Measurements from ENCODE around the gene ABCA9. TPM values are rescaled to one million over a fixed set of nuclear protein-coding genes. Genes with fewer than 3 reads are reported as not detected.
A peak's percentile ranks its signal among the peaks of the same experiment; 100 is the strongest.

The ABCA9 gene
- total and polyA plus RNA-seq, 3 donors from 2014 or later = 5.0 to 13.8 (median 12.7) TPM

DNA sequence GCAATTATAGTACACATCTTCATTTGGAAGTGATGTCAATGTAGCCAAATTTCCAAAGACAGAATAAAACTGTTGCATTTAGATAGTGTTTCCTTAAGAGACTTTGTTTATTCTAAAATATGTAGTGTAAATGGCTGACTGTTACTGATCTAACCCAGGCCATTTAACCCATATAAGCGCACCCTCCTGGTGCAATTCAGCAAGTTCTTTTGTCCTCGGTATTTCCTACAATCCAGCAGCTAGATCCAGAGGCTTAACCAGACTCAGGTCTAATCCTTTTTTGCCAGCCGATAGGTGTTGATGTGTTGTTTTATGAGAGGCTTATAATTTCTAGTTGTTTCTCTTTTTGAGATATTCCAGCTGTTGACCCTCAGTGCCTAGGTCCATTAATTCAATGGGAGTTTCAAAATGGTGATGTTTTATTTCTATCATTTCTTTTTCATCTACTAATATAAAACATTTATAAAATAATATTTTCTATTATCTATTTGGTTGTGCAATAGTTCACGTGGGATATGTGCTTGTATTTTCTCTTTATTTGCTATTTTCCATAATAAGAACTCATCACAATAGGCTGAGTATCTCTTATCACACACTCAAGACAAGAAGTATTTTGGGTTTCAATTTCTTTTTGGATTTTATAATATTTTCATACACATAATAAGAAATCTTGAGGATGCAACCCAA, 14.5 kb downstream of the ABCA9 start:
- 73 to 74% methylated on average over 4 of the region's 4 CpGs for WGBS, 2 donors
- Histone ChIP-seq H3K27me3 (no peaks in the 10 kb centered on the region), H3K27ac (peak overlapping the region; percentile 41 to 75), H3K36me3 (ENCODE audit: low read depth, missing control alignments) (no peaks in the 10 kb centered on the region), H3K4me3 (no peak overlapping the region), H3K9me3 (no peaks in the 10 kb centered on the region), H3K4me1 (peaks cover 41% of the 10 kb centered on the region)
- no peak for DNase-seq
- TF ChIP-seq, protein P1, sequence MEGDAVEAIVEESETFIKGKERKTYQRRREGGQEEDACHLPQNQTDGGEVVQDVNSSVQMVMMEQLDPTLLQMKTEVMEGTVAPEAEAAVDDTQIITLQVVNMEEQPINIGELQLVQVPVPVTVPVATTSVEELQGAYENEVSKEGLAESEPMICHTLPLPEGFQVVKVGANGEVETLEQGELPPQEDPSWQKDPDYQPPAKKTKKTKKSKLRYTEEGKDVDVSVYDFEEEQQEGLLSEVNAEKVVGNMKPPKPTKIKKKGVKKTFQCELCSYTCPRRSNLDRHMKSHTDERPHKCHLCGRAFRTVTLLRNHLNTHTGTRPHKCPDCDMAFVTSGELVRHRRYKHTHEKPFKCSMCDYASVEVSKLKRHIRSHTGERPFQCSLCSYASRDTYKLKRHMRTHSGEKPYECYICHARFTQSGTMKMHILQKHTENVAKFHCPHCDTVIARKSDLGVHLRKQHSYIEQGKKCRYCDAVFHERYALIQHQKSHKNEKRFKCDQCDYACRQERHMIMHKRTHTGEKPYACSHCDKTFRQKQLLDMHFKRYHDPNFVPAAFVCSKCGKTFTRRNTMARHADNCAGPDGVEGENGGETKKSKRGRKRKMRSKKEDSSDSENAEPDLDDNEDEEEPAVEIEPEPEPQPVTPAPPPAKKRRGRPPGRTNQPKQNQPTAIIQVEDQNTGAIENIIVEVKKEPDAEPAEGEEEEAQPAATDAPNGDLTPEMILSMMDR (IDR thresholded peaks at IDR 0.05) = no peak
- TF ChIP-seq POLR2A (IDR thresholded peaks at IDR 0.05) = no peak
- intact Hi-C loops (cut with DNase I; ENCODE audit: low total_unique reads) = no loop called here

DNA sequence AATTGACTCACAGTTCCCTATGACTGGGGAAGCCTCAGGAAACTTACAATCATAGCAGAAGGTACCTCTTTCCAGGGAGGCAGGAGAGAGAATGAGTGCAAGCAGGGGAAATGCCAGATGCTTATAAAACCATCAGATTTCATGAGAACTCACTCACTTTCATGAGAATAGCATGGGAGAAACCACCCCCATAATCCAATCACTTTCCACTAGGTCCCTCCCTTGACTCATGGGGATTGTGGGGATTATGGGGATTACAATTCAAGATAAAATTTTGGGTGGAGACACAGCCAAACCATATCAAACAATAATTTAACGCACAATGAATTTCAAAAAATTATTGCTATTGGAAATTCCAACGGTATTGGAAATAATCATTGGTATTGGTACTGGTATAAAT, 15.1 kb downstream of the ABCA9 start:
- no peak overlapping the region for H3K4me3 ChIP-seq
- no peaks in the 10 kb centered on the region for H3K27me3 ChIP-seq
- peak overlapping the region; percentile 41 to 75 for H3K27ac ChIP-seq
- H3K4me1 ChIP-seq = peaks cover 35% of the 10 kb centered on the region
- no peaks in the 10 kb centered on the region for H3K36me3 ChIP-seq (ENCODE audit: low read depth, missing control alignments)
- H3K9me3 ChIP-seq = no peaks in the 10 kb centered on the region
- 94% methylated on average over 2 of the region's 2 CpGs for WGBS, 2 donors
- no peak for DNase-seq
- intact Hi-C loops (cut with DNase I; ENCODE audit: low total_unique reads) = no loop called here
- TF ChIP-seq POLR2A (IDR thresholded peaks at IDR 0.05) = no peak
- TF ChIP-seq, protein P1 (IDR thresholded peaks at IDR 0.05) = no peak

DNA sequence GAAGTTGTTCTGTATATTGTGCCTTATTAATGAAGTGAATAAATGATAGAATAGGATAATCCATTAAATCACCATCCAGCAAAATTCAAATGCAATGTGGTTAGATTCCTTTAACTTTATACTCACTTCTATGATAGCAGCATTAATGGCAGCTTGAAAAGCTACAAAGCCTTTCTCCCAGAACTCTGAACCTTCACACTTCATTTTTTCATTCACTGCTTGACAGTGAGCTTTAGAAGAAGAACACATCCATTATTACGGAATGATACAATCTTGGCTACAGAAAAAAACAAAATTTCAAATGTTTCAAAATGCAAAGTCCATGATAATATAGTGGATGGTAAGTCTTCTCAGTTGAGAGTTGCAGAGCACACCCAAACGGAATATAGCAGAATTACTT, 16.4 kb downstream of the ABCA9 start:
- H3K4me1 ChIP-seq = peaks cover 28% of the 10 kb centered on the region
- no peak for DNase-seq
- H3K9me3 ChIP-seq = no peaks in the 10 kb centered on the region
- intact Hi-C loops (cut with DNase I; ENCODE audit: low total_unique reads) = no loop called here
- peak overlapping the region; percentile 53 to 74 for H3K27ac ChIP-seq
- H3K4me3 ChIP-seq = no peak overlapping the region
- TF ChIP-seq, protein P1 (IDR thresholded peaks at IDR 0.05) = no peak
- no peak for TF ChIP-seq POLR2A (IDR thresholded peaks at IDR 0.05)
- no peaks in the 10 kb centered on the region for H3K27me3 ChIP-seq
- H3K36me3 ChIP-seq (ENCODE audit: low read depth, missing control alignments) = no peaks in the 10 kb centered on the region
- 67 to 83% methylated on average over 2 of the region's 2 CpGs for whole genome bisulfite sequencing, 2 donors

DNA sequence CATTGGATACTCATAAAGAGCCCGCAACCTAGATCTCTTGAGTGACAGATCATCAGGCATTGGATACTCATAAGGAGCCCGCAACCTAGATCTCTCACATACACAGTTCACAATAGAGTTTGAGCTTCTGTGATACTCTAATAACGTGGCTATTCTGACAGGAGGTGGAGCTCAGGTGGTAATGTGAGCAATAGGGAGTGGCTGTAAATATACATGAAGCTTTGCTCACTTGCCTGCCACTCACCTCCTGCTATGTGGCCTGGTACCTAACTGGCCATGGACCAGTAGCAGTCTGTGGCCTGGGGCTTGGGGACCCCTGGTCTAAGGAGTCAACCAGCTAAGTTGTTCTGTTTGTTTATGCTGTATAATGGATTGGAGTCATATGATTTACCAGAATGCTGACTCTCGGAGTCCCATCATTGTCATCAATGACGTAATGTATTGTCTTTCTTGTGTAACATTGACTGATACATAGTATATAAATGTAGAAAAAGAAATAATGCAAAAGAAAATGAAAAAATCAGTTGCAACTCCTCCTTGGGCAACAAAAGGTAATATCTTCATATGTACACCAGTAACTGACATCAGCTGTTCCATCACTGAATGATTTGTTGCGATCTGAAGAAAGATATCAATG, 17.5 kb downstream of the ABCA9 start:
- 78 to 80% methylated on average over 6 of the region's 6 CpGs for WGBS, 2 donors
- TF ChIP-seq POLR2A (IDR thresholded peaks at IDR 0.05) = no peak
- TF ChIP-seq, protein P1 (IDR thresholded peaks at IDR 0.05) = no peak
- H3K4me1 ChIP-seq = peaks cover 25% of the 10 kb centered on the region
- no peaks in the 10 kb centered on the region for H3K27me3 ChIP-seq
- H3K36me3 ChIP-seq (ENCODE audit: low read depth, missing control alignments) = no peaks in the 10 kb centered on the region
- H3K27ac ChIP-seq = peak overlapping the region; percentile 53 to 74
- intact Hi-C loops (cut with DNase I; ENCODE audit: low total_unique reads) = no loop called here
- no peak for DNase-seq
- H3K9me3 ChIP-seq = no peaks in the 10 kb centered on the region
- no peak overlapping the region for H3K4me3 ChIP-seq
